Adipose tissue (tissue), 3 donors: ENCODE data around the gene RASGEF1C. TPM values are rescaled to one million over a fixed set of nuclear protein-coding genes. Genes with fewer than 3 reads are reported as not detected.
"Not testable (repeated sequence)": the region's sequence is repeated elsewhere in the genome, so short reads cannot be mapped to it uniquely, and the experiment has no call there.

Source experiments
- H3K27ac ChIP-seq: one replicate; pipeline ENCODE4 v1.5.1; 2013; ENCODE audit warnings: low read depth, low read length
- WGBS, 3 donors: extraction: QIAGEN DNeasy Blood & Tissue Kit; methylation state at CpG; one replicate each; pipeline ENCODE4 v1.1.7; 2013; 5-methylcytosine and 5-hydroxymethylcytosine counted together
- polyA plus RNA-seq, 3 donors: library from polyadenylated mRNA; stranded (reverse); fragments of 200-250 nt; gene quantifications; one replicate each; pipeline ENCODE4 v1.2.3, GENCODE V29; 2013
- donor health status: healthy with polysubstance abuse.
- donor health status: Bipolar disorder and iron deficiency.
- donor health status: healthy.

The RASGEF1C gene
- polyA plus RNA-seq, 3 donors: 0.09 TPM; not detected in 1

DNA sequence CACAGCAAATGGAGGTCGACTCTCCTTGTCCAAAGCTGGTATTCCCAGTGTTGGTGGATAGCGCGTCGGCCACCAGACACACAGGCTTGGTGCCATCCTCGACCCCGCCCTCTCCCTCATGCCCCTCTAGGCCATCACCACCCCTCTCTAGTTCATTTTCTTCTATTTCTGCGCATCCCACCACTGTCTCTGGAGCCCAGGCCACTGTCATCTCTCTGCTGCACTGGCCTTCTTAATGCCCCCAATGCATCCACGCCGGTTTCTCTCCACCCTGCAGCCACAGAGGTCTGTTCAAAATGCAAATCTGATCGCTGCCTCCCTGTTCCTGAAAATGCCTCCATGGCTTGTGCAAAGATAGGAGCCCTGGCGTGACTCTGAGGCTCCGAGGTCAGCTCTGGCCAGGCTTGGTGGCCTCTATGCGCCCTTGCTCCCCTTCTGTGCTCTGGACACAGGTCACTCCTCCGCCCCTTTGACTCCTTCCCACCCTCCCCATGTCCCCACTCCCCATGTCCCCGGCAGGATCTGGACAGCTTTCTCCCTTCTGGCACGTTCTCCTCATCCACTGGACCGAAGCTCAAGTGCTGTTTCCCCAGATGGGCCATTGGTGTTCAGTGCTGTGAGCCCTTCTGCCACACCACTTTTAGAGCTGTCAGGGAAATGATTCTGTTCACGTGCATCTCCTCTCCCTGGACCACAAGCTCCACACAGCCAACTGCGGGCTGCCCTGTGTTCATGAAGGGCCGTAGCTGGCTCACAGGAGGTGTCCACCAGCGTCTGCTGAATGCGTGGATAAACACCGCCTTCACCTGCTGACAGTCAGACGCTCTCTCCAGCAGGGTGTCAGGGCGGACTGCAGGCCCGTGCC, 77.9 kb downstream of the RASGEF1C start:
- WGBS, 3 donors: 76 to 85% (median 82%) methylated on average over 26 of the region's 26 CpGs
- H3K27ac ChIP-seq: no peak overlapping the region

DNA sequence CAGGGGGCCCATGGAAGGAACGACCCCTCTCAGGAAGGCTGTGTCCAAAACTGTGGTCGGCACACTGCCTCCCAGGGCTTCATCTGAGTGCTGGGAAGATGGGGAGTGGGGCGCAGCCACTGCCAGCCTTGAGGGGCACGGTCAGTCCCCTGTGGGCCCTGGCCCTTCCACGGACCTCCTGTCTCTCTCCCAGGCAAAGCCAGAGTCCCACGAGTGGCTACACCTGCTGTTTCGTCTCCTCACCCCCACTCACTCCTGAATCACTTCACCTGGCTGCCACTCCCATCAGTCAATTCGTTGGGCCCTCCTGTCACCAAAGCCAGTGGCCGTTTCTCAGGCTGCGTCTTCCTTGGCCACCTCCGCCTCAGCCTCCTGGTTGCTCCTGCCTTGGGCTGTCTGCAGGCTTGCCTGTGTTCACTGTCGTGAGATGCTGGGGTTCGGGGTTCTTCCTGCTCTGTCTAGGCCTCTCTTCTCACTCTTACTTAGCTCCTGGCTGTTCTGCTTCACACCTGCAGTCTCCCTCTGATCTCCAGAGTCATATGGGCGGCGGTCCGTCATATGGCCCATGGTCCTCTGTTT, 78.6 kb downstream of the RASGEF1C start:
- H3K27ac ChIP-seq: no peak overlapping the region
- 79 to 88% (median 83%) methylated on average over 16 of the region's 16 CpGs for WGBS, 3 donors

DNA sequence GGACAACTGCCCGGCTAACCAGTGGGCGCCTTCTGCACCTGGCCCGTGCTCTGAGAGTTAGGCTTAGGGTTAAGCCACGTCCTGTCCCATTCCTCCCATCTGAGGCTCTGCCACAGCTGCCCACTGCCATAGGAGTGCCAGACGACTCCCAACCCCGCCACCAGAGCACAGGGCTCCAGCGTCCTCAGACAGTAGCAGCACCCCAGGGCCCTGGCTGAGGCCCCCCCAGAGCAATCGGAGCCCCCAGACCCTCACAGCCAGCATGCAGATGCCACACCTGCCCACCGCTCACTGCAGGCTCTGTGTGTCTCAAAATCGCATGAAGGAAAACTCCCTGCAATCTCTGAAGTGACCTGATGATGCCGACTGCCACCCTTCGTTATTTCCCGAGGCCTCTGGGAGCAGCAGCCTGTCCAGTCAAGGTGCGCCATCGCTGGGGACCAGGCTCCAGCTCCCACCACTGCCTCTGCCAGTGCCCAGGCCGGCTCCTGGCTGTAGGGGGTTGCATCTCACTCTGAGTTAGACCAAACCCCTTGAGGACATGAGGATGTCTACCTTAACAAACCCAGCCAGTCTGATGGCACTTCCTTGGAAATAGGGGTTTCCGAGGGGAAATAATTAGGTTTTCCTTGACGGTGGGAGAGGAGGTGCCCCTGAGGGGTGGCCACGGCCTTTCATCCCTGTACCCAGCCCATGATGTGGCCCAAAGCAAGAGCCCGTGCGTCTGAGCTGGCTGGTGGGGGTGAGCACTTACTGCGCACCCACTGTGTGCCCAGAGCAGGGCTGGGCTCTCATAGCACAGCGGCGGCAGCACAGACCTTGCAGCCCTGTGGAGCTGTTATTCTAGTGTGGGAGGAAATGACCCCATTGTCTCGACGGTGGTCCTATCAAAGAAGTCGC, 79.5 kb downstream of the RASGEF1C start:
- no peak overlapping the region for H3K27ac ChIP-seq
- WGBS, 3 donors: 83 to 85% (median 84%) methylated on average over 27 of the region's 27 CpGs

DNA sequence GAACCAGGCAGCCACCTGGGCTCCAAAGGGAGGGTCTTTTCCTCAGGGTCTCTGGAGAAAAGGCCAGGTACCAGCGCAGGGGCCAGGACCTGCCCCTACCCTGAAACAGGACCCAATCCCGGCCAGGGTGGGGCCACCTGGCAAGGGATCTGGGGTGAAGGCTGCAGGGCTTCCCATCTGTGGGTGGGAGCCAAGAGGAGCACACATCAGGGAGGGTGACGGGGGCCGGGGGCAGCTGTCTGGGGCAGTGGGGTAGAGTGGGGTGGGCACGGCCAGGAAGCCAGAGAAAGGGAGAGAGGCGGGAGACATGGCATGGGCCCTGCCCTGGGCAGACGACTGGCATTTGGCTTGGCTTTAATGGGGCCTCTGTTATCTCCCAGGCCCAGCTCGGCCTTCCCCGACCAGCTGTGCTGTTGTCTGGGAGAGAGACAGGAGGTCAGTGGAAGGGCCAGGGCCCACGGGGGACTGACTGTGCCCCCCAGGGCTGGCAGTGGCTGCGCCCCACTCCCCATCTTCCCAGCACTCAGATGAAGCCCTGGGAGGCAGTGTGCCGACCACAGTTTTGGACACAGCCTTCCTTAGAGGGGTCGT, 80.2 kb downstream of the RASGEF1C start:
- no peak overlapping the region for H3K27ac ChIP-seq
- WGBS, 3 donors: 71 to 82% (median 77%) methylated on average over 12 to 13 of the region's 13 CpGs

DNA sequence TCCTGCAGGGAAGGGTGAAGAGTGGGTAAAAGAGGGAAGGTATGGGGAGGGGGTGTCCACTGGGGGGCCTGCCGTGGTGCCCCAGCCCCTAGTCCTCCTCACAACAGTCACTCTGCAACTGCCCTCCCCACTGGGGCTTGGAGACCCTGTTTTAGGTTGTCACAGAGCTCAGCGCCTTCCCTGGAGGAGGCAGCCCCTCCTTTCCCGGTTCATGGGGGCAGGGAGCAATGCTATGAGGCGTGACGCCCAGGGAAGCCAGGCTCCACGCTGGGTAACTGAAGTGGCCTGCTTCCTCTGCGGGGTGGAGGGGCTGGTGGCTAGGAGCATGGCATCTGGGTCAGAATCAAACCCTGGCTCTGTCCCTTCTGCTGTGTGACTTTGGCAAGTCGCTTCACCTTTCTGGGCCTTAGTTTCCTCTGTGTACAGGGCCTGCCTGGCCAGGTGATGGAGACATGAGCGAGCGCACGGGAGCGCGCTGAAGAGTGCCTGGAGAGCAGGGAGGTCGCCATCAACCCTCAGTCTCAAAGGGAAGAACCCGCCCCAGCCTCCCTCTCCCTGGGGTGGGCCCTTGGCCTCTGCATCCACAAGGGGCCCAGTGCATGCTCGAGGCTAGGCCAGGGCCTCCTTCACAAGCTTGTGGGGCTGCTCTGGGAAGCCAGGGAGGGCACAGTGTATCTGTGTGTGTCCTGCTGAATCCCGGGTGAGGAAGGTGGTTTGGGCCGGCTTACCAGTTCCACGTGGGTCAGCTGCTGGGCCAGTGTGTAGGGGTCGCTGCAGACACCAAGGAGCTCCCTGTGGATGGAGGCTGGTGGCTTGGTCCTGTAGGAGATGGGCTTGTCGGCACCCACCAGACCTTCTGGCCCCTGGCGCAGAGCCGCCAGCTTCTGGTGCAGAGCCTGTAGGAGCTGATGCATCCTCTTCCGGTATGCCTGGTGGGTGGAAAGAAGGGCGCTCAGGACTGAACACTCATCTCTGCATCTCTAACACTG, 81.0 kb downstream of the RASGEF1C start:
- 84 to 87% (median 86%) methylated on average over 24 to 25 of the region's 25 CpGs for whole genome bisulfite sequencing, 3 donors
- no peak overlapping the region for H3K27ac ChIP-seq

DNA sequence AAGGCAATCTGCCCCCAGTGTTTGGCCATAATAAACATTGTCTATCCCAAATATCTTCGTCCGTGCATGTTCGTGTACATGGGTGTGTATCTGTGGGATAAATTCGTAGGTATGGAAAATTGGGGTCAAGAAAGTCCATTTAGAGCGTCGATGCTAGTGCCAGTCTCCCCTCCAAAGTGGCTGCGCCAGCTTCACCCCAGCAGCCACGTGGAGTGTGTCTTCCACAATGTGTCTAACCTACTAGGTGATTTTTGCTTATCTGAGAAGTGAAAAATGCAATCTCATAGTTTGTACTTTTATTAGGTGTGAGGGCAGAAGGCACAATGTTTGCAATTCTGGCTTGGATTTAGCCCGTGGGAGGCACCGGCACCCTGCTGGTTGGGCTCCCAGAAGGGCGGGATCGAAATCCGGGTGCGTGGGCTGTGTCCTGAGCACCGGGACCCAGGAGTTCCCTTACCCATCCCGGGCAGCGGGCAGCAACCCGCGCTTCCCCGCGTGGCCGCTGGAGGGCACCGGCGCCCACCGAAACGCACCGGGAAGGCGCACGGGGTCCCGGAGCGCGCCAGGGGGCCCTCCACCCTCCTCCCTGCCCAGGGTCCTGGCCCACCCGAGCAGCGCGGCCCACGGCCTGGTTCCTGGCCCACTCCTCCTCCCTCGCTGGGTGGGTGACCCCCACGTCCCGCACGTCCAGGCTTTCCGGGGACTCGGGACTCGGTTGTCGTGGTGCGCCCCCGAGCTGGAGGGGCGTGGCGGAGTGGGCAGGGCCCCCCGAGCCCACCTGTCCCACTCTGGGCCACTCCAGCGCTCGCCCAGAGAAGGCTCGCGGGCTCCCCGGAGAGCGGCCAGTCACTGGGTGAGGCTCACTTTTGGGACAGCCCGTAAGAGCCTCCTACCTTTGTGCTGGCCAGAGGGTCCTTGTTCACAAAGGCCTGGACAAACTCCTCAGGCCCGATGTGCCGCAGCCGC, 82.0 kb downstream of the RASGEF1C start:
- no peak overlapping the region for H3K27ac ChIP-seq
- WGBS, 3 donors: 36 to 37% (median 36%) methylated on average over 57 to 59 of the region's 59 CpGs

DNA sequence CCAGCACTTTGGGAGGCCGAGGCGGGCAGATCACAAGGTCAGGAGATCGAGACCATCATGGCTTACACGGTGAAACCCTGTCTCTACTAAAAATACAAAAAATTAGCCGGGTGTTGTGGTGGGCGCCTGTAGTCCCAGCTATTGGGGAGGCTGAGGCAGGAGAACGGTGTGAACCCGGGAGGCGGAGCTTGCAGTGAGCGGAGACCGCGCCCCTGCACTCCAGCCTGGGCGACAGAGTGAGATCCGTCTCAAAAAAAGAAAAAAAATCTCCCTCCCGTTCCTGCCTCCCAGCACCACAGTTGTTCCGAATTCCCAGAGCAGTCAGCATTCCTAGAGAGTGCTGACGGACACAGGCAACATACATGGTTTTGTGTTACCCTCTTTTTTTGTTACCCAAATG, 82.9 kb downstream of the RASGEF1C start:
- WGBS, 3 donors: 68 to 82% (median 74%) methylated on average over 17 of the region's 17 CpGs
- H3K27ac ChIP-seq: not testable (repeated sequence)

DNA sequence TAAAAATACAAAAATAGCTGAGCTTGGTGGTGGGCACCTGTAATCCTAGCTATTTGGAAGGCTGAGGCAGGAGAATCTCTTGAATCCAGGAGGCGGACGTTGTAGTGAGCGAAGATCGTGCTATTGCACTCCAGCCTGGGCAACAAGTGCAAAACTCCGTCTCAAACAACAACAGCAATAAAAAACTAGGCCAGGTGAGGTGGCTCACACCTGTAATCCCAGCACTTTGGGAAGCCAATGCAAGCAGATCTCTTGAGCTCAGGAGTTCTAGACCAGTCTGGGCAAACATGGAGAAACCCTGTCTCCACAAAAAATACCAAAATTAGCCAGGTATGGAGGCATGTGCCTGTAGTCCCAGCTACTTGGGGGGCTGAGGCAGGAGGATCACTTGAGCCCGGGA, 84.3 kb downstream of the RASGEF1C start:
- WGBS, 3 donors: 90 to 95% (median 90%) methylated on average over 6 of the region's 6 CpGs
- H3K27ac ChIP-seq: not testable (repeated sequence)

DNA sequence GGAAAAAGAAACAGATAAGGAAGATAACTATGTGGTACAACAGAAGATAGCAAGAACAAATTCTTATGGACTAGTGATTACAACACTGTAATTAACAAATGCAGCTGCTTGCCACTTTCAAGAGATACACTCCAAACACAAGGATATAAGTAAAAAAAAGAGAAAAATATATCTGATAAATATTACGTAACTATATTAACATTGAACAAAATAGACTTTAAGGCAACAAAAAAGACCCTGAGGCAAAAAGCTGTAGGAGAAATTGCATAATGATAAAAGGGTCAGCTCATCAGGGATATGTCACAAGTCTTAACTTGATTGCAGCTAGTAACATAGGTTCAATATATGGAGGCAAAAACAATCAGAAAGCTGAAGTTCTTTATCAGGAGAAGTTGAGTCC, 86.1 kb downstream of the RASGEF1C start:
- 89 to 95% (median 95%) methylated on average over 1 of the region's 1 CpG for WGBS, 3 donors
- H3K27ac ChIP-seq: no peak overlapping the region

DNA sequence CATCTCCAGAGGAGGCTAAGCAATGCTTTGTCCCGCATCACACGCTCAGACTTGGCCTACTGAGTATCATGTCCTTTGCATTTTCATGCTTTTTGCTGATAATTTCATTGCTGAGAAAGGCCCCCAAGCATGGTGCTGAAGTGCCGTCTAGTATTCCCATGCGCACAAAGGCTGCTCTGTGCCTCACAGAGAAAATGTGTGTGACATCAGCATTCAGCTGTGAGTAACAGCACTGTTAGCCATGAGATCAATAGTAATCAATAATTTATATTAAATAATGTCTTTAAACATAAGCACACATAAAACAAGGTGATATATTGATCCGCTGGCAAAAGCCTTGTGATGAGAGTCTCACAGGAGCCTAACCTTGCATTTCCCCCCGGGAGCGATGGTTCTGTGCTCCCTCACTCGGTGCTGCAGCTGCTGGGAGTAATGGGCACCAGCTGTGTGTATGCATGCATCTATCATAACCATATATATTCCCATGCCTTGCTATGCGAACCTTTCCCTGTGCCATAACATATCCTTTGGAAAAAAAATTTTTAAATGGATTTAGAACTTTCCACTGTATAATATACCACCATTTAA, 87.1 kb downstream of the RASGEF1C start:
- WGBS, 3 donors: 85 to 93% (median 92%) methylated on average over 9 of the region's 9 CpGs
- H3K27ac ChIP-seq: no peak overlapping the region

DNA sequence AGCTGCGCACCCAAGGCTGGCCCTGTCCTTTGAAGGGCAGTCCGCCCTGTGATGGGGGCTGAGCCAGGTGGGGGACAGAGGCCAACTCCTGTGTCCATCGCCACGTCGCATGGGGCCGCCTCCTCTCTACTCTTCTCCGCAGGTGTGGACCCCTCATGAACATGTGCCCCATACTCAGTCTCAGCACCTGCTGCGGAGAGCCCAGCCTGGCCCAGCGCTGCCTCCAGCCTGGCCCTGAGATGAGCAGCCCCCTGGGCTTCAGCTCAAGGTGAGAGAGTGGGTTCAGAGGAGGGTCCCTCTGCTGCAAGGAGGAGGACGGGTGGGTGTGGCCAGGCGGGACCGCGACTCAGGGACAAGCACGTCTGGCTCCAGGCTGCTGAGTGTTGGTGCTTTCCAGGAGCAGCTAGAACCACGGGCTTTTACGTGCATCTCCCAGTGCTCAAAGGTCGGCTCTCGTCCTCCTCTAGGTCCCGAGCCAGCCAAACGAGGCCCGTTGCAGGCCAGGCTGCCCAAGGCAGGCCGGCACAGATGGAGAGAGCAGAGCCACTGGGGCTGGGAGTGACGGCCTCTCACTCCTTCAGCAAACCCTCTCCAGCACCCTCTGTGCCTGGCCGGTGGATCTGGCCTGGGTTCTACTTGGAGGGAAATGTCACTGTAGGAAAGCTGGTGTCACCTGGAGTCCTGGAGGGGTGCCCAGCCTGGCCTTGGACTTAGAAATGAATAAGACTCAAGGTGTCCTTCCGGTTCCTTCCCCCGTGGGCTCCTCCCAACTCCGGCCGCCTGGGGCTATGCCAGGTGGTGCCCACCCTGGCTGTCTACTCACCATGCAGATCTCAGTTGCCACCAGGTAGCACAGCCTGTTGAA, 88.5 kb downstream of the RASGEF1C start:
- no peak overlapping the region for H3K27ac ChIP-seq
- WGBS, 3 donors: 65 to 88% (median 78%) methylated on average over 28 of the region's 28 CpGs

DNA sequence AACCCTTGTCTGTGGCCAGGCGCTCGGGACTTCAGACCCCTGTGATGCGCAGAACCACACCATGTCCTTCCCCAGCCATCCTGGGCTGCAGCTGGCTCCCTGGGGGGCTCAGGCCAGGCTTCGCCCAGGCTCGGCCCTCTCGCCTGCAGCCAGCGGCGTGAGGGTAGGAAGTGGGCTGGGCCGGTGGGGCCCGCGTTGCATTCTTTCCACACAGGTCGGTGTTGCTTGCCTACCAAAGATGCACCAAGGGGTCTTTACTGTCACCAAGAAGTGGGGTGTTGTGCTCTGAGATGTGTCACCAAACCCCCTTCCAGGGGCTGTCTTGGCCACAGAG, 89.1 kb downstream of the RASGEF1C start:
- 88 to 92% (median 89%) methylated on average over 12 of the region's 12 CpGs for WGBS, 3 donors
- H3K27ac ChIP-seq: no peak overlapping the region

DNA sequence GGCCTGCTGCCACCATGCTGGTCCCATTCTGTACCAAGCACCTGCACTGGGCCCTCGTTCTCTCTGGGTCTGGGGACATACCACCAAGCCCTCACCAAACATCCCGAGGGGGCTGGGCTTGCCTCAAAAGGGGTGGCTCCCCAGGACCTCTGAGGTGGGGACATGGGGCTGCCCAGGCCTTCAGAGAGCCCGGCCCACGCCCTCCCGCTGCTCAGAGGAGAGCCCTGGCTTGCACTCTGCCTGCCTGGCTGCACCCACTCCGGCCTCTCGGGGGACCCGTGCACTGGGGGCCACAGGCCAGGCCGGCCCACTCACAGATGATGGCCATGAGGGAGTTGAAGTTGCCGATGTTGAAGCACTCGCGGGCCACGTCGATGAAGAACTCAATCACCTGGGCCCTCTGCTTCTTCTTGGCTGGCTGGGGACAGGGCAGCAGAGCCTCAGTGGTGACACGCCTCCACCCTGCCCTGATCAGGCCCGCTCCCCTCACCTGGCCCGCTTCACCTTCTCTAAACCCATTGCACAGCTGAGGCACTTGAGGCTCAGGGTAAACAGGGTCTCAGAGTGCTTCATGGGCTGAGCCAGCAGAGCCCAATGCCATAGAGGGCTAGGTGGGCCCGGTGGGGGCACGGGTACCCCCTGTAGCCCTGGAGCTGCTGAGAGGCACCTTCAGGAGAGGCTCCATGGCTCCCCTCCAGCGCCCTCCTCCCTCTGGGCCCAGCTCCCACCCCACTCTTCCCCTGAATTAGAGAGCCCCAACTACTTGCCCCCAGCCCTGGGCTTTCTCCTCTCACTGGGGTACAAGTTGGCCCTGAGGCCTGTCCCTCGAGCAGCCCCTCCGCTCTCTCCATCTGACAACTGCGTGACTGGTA, 89.7 kb downstream of the RASGEF1C start:
- no peak overlapping the region for H3K27ac ChIP-seq
- 91 to 93% (median 93%) methylated on average over 23 of the region's 23 CpGs for WGBS, 3 donors

DNA sequence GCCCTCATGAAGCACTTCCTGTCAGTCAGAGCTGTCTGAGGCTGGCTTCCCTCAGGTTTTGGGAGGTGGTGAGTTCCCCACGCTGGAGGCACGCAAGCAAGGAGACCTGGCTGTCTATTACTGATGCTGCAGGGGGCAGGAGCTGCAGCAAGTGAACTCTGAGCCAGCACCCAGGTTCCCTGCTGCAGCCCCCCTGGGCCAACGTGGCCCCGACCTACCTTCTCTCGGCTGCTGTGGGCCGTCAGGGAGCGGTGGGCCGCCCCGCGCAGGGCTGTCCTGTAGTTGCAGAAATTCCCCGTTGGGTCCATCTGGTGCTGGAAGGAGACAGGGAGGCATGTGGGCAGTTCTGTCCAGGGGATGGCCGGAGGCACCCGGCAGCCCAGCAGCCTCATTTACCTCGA, 90.6 kb downstream of the RASGEF1C start:
- H3K27ac ChIP-seq: no peak overlapping the region
- 89 to 94% (median 91%) methylated on average over 13 to 14 of the region's 14 CpGs for WGBS, 3 donors
